RKO (cell line): ENCODE data around the gene RET.

Source experiments
- DNase-seq: peaks from one replicate; pipeline ENCODE4 v3.0.0-alpha.2; 2016; ENCODE audit warnings: low spot score

Gene RET

DNA sequence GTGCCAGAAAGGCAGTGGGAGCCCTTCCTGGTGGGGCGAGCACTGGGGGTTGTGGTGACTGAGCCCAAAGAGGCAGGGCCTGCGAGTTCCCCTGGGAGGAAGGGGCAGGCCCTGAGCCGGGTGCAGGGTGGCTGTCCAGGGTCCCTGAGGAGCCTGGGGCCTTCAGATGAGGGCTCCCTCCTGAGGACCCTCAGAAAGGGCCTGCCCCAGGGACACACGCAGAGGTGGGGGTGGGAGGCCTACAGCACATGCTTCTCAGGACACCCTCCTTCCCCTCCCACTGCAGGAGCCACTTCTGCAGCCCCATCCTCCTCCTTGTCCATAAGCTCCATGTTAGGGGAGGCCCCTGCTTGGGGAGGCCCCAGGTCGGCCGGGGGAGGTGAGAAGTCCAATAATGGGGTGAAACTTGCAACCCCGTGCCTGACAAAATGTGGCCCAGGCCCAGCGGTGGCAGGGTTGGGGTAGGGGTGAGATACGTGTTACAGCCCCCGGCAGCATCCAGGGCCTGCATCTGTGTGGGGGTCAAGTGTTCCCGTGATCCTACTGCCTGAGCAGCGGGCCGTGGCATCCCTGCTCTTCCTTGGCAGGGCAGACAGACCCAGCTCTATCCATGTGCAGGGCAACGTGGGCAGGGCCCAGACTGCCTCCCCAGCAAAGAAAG, 31.8 kb upstream of the RET start:
- DNase-seq, result no peak

DNA sequence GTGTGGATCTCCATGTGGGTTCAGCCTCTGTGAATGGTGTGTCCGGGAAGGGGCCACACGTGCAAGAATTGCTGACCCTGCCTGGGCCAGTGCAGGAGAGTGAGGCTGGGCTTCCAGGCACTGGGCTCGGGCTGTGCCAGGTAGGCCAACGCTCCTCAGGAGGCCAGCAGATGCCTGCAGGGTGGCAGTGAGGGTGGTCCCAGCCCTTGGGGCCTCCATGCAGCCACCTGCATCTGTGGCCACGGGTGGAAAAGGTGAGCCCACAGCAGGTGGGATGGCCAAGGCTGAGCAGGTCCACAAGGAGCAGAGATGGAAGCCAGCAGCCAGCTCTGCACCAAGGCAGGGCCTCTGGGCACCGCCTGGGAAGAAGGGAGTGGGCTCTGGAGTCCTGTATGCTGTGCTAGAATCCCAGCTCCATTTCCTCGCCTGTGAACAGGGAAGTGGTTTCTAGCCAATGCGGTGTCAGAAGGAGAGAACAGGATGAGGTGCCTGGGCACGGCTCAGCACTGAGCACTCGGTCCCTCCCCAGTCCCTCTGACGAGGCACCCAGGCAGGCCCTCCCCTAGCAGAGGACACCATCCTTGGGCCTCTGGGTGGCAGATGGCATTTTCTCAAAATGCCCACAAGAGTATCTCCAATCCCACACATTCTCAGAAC, 31.1 kb upstream of the RET start:
- DNase-seq, result no peak

DNA sequence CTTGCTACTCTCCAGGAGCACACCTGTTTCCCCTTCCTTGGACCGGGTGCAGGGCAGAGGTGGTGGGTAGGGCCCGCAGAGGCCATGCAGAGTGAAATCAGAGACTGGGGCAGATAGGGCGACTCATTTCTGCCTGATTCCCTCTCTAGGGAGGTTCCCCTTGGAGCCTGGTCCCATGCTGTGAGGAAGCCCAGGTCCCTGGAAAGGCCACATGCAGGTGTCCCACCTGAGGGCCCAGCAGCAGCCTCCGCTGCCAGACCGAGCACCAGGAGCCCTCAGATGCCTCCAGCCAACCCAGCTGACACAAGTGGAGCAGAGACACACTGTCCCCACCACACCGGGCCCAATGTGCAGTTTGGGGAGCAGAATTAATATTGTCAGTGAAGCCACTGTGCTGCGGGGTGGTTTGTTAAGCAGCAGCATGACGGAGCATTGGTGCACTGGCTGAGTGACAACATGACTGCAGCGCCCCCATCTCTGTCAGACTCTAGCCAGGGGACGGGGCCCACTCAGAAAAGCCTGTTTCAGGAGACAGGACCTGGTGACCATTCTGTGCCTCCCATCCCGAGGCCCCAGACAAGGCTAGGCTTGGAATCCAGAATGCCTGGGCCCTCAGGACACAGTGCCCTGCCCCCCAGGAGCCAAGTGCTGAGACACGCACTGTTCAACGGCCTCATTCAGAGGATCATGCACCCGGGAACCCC, 30.4 kb upstream of the RET start:
- no peak for DNase-seq

GRCh38 chr10:43047288-43047970, 29.4 kb upstream of the RET start:
- DNase-seq, result no peak

GRCh38 chr10:43048301-43049051, 28.4 kb upstream of the RET start:
- no peak for DNase-seq

DNA sequence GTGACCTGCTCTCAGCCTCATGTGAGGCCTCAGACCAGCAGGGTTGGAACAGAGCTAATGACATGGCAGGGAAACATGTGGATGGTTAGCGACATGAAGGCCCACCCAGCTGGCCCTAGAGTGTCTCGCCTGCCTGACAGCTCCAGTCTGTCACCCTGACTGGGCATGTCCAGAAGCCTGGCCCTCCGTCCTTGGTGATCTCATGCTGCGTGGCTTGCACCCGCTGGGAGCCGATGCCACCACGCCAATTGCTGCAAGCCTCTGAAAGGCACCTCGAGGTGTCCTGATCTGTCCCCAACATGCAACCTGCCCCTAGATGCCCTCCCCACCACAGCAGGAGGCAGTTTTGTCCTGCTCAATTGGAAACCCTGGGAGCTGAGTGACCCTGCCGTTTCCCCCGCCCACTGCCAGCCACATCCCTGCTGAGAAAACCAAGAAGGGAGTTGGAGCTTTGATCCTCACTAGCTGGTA, 27.8 kb upstream of the RET start:
- DNase-seq, result no peak

DNA sequence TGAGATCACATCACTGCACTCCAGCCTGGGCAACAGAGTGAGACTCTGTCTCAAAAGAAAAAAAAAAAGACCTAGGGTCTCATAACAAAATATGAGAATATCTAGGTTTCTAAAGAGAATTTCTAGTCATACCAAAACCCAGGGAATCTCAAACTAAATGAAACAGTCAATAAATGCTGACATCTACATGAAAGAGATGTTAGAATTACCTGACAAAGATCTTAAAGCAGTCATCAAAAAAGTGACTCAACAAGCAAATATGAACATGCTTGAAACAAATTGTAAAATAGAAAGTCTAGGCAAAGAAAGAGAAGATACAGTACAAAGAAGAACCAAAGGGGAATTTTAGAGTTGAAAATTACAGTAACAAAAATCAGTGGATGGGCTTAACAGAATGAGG, 26.9 kb upstream of the RET start:
- DNase-seq, result no peak

GRCh38 chr10:43053825-43054224, 23.0 kb upstream of the RET start:
- no peak for DNase-seq

DNA sequence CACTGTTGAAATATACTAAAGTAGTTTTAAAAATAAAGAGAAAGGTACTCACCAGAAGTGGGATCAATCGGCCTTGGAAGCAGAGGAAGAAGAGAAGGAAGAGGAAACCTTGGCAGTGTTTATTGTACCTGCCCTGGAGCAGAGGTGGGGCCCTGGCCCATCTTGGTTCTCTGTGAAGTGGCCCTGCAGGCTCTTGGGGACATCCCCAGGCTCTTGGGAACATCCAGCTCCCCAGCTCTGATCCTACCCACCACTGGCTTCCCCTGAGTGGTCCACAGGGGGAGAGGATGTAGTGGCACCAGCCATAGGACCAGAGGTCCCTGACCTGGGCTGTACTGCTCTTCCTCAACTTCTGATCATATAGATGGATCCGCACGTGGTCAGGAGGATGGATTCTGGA, 22.3 kb upstream of the RET start:
- no peak for DNase-seq

DNA sequence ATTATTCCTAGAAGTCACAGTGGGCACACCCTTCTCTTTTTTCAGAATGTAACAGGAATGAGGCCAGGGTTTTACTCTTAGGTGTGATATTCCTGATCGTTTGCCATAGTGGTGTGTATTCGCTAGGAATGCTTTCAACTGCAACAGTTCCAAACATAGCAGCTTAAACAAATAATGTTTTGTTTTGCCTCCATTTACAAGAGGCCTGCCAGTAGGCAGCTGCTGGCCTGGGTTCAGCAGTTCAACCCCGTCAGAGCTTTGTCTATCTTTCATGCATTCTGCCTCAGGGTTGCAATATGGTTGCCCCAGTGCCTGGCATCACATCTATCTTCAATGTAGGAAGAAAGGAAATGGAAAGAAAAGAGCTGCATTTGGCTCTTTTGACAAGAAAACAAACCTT, 21.7 kb upstream of the RET start:
- no peak for DNase-seq

- no peak for DNase-seq
These were observed 20.8 kb upstream of the RET start for GRCh38 chr10:43055991-43056567.

DNA sequence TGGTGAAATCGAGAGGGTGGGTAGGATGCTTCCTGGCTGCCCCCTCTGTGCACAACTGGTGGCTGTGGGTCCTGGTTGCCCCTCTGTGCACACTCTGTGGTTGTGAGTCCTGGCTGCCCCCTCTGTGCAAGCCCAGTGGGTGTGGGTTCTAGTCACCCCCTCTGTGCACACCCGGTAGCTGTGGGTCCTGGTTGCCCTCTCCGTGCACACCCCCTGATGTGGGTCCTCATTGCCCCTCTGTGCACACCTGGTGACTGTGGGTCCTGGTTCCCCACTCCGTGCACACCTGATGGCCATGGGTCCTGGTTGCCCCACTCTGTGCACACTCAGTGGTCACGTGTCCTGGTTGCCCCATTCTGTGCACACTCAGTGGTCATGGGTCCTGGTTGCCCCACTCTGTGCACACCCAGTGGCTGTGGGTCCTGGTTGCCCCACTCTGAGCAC, 20.3 kb upstream of the RET start:
- no peak for DNase-seq

GRCh38 chr10:43057231-43057711, 19.6 kb upstream of the RET start:
- DNase-seq, result no peak

DNA sequence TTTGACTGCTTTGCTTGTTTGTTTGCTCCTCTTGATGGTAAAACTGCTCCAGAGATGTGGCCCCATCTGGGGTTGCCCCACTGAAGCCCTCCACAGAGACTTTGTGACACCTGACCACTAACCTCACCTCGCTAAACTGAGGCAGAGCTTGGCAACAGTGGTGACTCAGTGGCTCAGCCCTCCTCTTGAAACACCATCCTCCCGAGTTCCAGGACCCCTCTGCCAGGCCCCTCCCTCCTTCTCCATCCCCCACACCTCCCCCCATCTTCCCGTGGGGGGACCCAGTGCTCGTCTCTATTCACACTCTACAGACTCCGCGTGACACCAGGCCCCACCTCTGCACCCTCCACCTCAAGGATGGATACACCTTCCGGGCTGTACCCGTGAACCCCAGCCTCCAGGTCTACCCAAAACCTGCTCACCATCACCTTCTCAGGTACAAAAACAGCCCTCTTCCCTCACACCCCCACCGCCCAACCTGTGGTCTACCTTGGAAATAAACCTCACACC, 19.0 kb upstream of the RET start:
- DNase-seq, result no peak

GRCh38 chr10:43058716-43059335, 18.0 kb upstream of the RET start:
- no peak for DNase-seq

DNA sequence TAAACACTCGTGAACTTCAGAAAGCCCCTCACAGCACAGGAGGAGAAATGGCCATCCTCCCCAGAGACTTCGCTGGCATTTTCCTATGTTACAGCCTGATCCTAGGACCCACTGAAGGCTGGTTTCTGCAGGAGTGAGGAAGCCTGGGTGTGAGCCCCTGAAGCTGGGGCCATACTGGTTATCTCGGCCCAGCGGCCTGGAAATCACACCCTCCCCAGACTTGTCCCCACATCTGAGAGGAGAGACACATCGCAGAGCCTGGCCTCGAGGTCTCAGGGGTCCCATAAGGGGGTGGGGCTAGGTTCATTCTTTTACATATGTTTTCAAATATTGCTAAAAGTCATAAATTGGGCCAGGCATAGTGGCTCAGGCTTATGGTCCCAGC, 17.5 kb upstream of the RET start:
- no peak for DNase-seq

- DNase-seq, result no peak
These were observed 17.0 kb upstream of the RET start for GRCh38 chr10:43059828-43060227.

- DNase-seq, result no peak
These were observed 16.6 kb upstream of the RET start for GRCh38 chr10:43060291-43060690.

DNA sequence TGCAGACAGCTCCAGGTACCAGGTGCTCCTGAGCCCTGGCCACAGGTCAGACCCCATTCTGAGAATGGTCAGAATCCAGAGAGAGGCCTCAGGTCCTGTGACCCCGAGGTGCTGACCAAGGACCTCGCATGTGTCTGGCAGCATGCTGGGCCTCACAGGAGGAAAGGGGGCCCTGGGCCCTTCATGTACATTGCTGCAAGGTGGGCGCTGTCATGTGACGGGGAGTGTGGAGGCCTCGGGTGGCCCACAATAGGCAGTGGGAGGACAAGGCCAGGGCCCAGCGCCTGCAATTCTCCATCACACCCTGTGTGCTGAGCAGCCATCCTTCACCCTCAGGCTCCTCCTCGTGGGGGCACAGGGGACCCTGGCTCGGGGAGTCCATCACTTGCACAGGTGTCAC, 15.5 kb upstream of the RET start:
- DNase-seq, result no peak

DNA sequence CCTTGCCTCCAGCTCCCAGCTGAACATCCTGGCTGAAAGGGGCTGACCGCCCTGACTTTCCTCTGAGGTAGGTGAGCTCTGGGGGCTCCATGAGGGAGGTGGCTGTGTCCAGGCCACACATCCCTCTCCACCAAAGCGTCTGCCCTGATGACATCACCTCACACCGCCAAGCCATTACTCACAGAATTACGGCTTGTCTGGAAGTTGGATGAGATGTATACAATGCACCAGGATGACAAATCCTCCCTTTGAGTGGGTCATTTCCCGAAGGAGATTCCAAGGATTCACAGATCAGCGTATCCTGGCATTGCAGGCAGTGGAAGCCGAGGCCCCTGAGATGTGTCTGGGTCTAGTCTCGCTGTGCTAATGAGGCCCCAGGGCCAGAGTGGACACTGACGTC, 15.1 kb upstream of the RET start:
- DNase-seq, result peak; percentile 66
